OCI-LY7 (cell line): Measurements from ENCODE around the gene PLXNA4. TPM values are rescaled to one million over a fixed set of nuclear protein-coding genes. Genes with fewer than 3 reads are reported as not detected.

Experiments used
- BruUV-seq: library from RNA; stranded (reverse); fragments of 400-500 nt; replicated peaks from 2 replicates; lab custom pipeline; 2021; lab: Mats Ljungman, UMichigan
- CTCF ChIA-PET: fragments of 300-600 bp; sonication (Branson Sonifier 250); formaldehyde crosslinking; loops from one replicate; lab custom pipeline; 2022; ENCODE audit warnings: antibody characterized with exemption; ENCODE audit not compliant: unreplicated experiment; lab: Charles Lee
- POLR2A ChIA-PET: fragments of 300-600 bp; sonication (Branson Sonifier 250); formaldehyde crosslinking; loops from one replicate; lab custom pipeline; 2022; ENCODE audit warnings: antibody characterized with exemption; lab: Charles Lee
- DNase-seq: peaks from one replicate; pipeline ENCODE4 v3.0.0-alpha.2; 2015; ENCODE audit warnings: low spot score
- H2AFZ ChIP-seq: fragments of 200-600 bp; sonication (generic), shearing (Covaris generic); 2 replicates; pipeline ENCODE4 v1.6.1; 2014; ENCODE audit warnings: mild to moderate bottlenecking, antibody characterized with exemption, low read length, moderate library complexity
- H3K27ac ChIP-seq: fragments of 200-600 bp; sonication (generic); 2 replicates; pipeline ENCODE4 v1.5.1; 2014; ENCODE audit warnings: mixed run types, low read depth, mild to moderate bottlenecking, moderate library complexity, low read length, inconsistent platforms; ENCODE audit not compliant: poor library complexity, severe bottlenecking
- H3K36me3 ChIP-seq: fragments of 200-600 bp; sonication (generic); 2 replicates; pipeline ENCODE4 v1.6.1; 2014; ENCODE audit warnings: mild to moderate bottlenecking, antibody characterized with exemption, low read length, moderate library complexity, mixed read lengths; ENCODE audit not compliant: insufficient read depth
- H3K4me1 ChIP-seq: fragments of 200-600 bp; sonication (generic); 2 replicates; pipeline ENCODE4 v1.5.1; 2014; ENCODE audit warnings: mild to moderate bottlenecking, low read length; ENCODE audit not compliant: insufficient read depth, poor library complexity, severe bottlenecking
- H3K4me2 ChIP-seq: fragments of 200-600 bp; sonication (generic); 2 replicates; pipeline ENCODE4 v1.6.1; 2014; ENCODE audit warnings: mild to moderate bottlenecking, low read length
- H3K4me3 ChIP-seq: fragments of 200-600 bp; sonication (generic); 2 replicates; pipeline ENCODE4 v1.5.1; 2014; ENCODE audit warnings: mild to moderate bottlenecking, low read depth, low read length; ENCODE audit not compliant: poor library complexity, severe bottlenecking
- H3K79me2 ChIP-seq: fragments of 200-600 bp; sonication (generic); 2 replicates; pipeline ENCODE4 v1.6.1; 2016; ENCODE audit warnings: low read depth, mild to moderate bottlenecking, low read length, moderate library complexity, mixed read lengths; ENCODE audit not compliant: insufficient read depth
- H3K9me2 ChIP-seq: fragments of 200-600 bp; sonication (generic); 2 replicates; pipeline ENCODE4 v1.6.1; 2016; ENCODE audit warnings: mild to moderate bottlenecking, low read length, mixed read lengths; ENCODE audit not compliant: insufficient read depth
- H3K9me3 ChIP-seq: fragments of 200-600 bp; sonication (generic); 2 replicates; pipeline ENCODE4 v1.6.1; 2014; ENCODE audit warnings: mild to moderate bottlenecking, mixed run types, low read length, mixed read lengths
- H4K20me1 ChIP-seq: fragments of 200-600 bp; sonication (generic); 2 replicates; pipeline ENCODE4 v1.6.1; 2014; ENCODE audit warnings: mild to moderate bottlenecking, antibody characterized with exemption, low read length, moderate library complexity, mixed read lengths; ENCODE audit not compliant: insufficient read depth
- CTCF ChIP-seq: fragments of 200-600 bp; sonication (generic); conservative IDR thresholded peaks from 2 replicates; pipeline ENCODE4 v1.5.1; 2014; ENCODE audit warnings: mild to moderate bottlenecking, antibody characterized with exemption, low read length, moderate library complexity, mixed read lengths
- EZH2phosphoT487 ChIP-seq: fragments of 200-600 bp; sonication (generic); IDR thresholded peaks from 2 replicates; pipeline ENCODE4 v1.6.1; 2018; ENCODE audit warnings: low read depth, borderline replicate concordance, mild to moderate bottlenecking, mixed run types, antibody characterized with exemption, low read length, moderate library complexity, mixed read lengths
- intact Hi-C: fragments of 100-400 bp; cut with micrococcal nuclease; formaldehyde crosslinking; loops from one replicate; pipeline ENCODE4 v1.10.0; 2022; ENCODE audit not compliant: unreplicated experiment
- total RNA-seq, 2 experiments: library from RNA; depleted of rRNA in 1 of 2; stranded (reverse); fragments of >200 nt in 1 of 2; shearing (Covaris generic) in 1 of 2; gene quantifications; 2 replicates each; pipeline ENCODE4 v1.2.3, GENCODE V29; 2014 to 2022

Gene PLXNA4
- total RNA-seq, 2 experiments from 2014 or later, result not detected

- ChIA-PET POLR2A (no interaction called here), CTCF (no interaction called here)
- no peaks in the 10 kb centered on the region for H4K20me1 ChIP-seq
- intact Hi-C loops, result no loop called here
- no peak overlapping the region for H3K27ac ChIP-seq
- no peaks in the 10 kb centered on the region for H3K79me2 ChIP-seq
- H3K9me3 ChIP-seq, result no peaks in the 10 kb centered on the region
- no peaks in the 10 kb centered on the region for H3K36me3 ChIP-seq
- DNase-seq, result no peak
- H3K4me3 ChIP-seq, result no peak overlapping the region
- no peak overlapping the region for H2AFZ ChIP-seq
- H3K4me1 ChIP-seq, result no peaks in the 10 kb centered on the region
- no peak overlapping the region for H3K4me2 ChIP-seq
- no TSS peak for BruUV-seq
- no peak for TF ChIP-seq CTCF
- TF ChIP-seq EZH2phosphoT487, result no peak
- H3K9me2 ChIP-seq, result no peaks in the 10 kb centered on the region
These were observed 329.7 kb downstream of the PLXNA4 start for GRCh38 chr7:132246591-132246990.

GRCh38 chr7:132245539-132245938 lies 330.7 kb downstream of the PLXNA4 start:
- H2AFZ ChIP-seq, result no peak overlapping the region
- POLR2A ChIA-PET, result no interaction called here
- no peaks in the 10 kb centered on the region for H3K9me2 ChIP-seq
- H3K27ac ChIP-seq, result no peak overlapping the region
- H3K4me1 ChIP-seq, result no peaks in the 10 kb centered on the region
- no peaks in the 10 kb centered on the region for H3K36me3 ChIP-seq
- TF ChIP-seq EZH2phosphoT487 (no peak), CTCF (no peak)
- CTCF ChIA-PET, result no interaction called here
- H3K79me2 ChIP-seq, result no peaks in the 10 kb centered on the region
- H3K4me2 ChIP-seq, result no peak overlapping the region
- no peak overlapping the region for H3K4me3 ChIP-seq
- no peaks in the 10 kb centered on the region for H3K9me3 ChIP-seq
- DNase-seq, result no peak
- no peaks in the 10 kb centered on the region for H4K20me1 ChIP-seq
- BruUV-seq, result no TSS peak
- intact Hi-C loops, result no loop called here

GRCh38 chr7:132244903-132245480 lies 331.3 kb downstream of the PLXNA4 start:
- H3K36me3 ChIP-seq, result no peaks in the 10 kb centered on the region
- H3K27ac ChIP-seq, result no peak overlapping the region
- DNase-seq, result no peak
- no peaks in the 10 kb centered on the region for H3K9me2 ChIP-seq
- no peak overlapping the region for H3K4me3 ChIP-seq
- intact Hi-C loops, result no loop called here
- TF ChIP-seq EZH2phosphoT487 (no peak), CTCF (no peak)
- H3K79me2 ChIP-seq, result no peaks in the 10 kb centered on the region
- CTCF ChIA-PET, result no interaction called here
- no peaks in the 10 kb centered on the region for H3K4me1 ChIP-seq
- H2AFZ ChIP-seq, result no peak overlapping the region
- H3K9me3 ChIP-seq, result no peaks in the 10 kb centered on the region
- no peak overlapping the region for H3K4me2 ChIP-seq
- H4K20me1 ChIP-seq, result no peaks in the 10 kb centered on the region
- no TSS peak for BruUV-seq
- POLR2A ChIA-PET, result no interaction called here
